Measurements from ENCODE around the gene WNT3A. TPM values are rescaled to one million over a fixed set of nuclear protein-coding genes. Genes with fewer than 3 reads are reported as not detected.
A peak's percentile ranks its signal among the peaks of the same experiment; 100 is the strongest.

Gene WNT3A
- total and polyA plus RNA-seq, 9 of the 15 experiments (the other 6 are each of a cell fraction or from before 2014, with no cell fraction given), result not detected

GRCh38 chr1:228082214-228082917, 75.6 kb downstream of the WNT3A start, which contains the start of gene ARF1 (continued):
- TF ChIP-seq ZNF23 (CRISPR knock-in tag; IDR thresholded peaks at IDR 0.05) (no peak), BHLHE40 (IDR thresholded peaks at IDR 0.05; ENCODE audit: low read length) (no peak), GABPB2 (CRISPR knock-in tag; conservative IDR thresholded peaks at IDR 0.05) (no peak), MTF1 (CRISPR knock-in tag; IDR thresholded peaks at IDR 0.05; ENCODE audit: borderline replicate concordance) (no peak), ZNF77 (CRISPR knock-in tag; IDR thresholded peaks at IDR 0.05) (peak; percentile 71; the same call in 1 of the 2 replicates), SRF (CRISPR knock-in tag; IDR thresholded peaks at IDR 0.05) (peak in 1 of 2 experiments; percentile 10; a peak in 1 of 4 replicates), THRAP3 (IDR thresholded peaks at IDR 0.05; ENCODE audit: borderline replicate concordance) (no peak), TFE3 (CRISPR knock-in tag; IDR thresholded peaks at IDR 0.05) (peak; percentile 3; the same call in 1 of the 2 replicates), NR2C2 (CRISPR knock-in tag; IDR thresholded peaks at IDR 0.05) (no peak), NR2C2 (tag; IDR thresholded peaks at IDR 0.05) (0 out of 2 replicates have a peak, but pooled peaks have one; percentile 46), ZNF76 (CRISPR knock-in tag; IDR thresholded peaks at IDR 0.05; ENCODE audit: borderline replicate concordance) (peak; percentile 42), KDM4B (IDR thresholded peaks at IDR 0.05; ENCODE audit: borderline replicate concordance in 2 of 2, low read depth in 1 of 2) (no peak), RFX1 (IDR thresholded peaks at IDR 0.05) (no peak), PTBP1 (IDR thresholded peaks at IDR 0.05; ENCODE audit: low read depth, low read length) (0 out of 2 replicates have a peak, but pooled peaks have one; percentile 76)
- TF ChIP-seq, protein P1, sequence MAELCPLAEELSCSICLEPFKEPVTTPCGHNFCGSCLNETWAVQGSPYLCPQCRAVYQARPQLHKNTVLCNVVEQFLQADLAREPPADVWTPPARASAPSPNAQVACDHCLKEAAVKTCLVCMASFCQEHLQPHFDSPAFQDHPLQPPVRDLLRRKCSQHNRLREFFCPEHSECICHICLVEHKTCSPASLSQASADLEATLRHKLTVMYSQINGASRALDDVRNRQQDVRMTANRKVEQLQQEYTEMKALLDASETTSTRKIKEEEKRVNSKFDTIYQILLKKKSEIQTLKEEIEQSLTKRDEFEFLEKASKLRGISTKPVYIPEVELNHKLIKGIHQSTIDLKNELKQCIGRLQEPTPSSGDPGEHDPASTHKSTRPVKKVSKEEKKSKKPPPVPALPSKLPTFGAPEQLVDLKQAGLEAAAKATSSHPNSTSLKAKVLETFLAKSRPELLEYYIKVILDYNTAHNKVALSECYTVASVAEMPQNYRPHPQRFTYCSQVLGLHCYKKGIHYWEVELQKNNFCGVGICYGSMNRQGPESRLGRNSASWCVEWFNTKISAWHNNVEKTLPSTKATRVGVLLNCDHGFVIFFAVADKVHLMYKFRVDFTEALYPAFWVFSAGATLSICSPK (IDR thresholded peaks at IDR 0.05; ENCODE audit: borderline replicate concordance), result no peak
- TF ChIP-seq, protein P2, sequence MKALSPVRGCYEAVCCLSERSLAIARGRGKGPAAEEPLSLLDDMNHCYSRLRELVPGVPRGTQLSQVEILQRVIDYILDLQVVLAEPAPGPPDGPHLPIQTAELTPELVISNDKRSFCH (CRISPR knock-in tag; IDR thresholded peaks at IDR 0.05), result no peak
- TF ChIP-seq, protein P2 (tag; IDR thresholded peaks at IDR 0.05), result peak; percentile 80
- TF ChIP-seq, protein P3, sequence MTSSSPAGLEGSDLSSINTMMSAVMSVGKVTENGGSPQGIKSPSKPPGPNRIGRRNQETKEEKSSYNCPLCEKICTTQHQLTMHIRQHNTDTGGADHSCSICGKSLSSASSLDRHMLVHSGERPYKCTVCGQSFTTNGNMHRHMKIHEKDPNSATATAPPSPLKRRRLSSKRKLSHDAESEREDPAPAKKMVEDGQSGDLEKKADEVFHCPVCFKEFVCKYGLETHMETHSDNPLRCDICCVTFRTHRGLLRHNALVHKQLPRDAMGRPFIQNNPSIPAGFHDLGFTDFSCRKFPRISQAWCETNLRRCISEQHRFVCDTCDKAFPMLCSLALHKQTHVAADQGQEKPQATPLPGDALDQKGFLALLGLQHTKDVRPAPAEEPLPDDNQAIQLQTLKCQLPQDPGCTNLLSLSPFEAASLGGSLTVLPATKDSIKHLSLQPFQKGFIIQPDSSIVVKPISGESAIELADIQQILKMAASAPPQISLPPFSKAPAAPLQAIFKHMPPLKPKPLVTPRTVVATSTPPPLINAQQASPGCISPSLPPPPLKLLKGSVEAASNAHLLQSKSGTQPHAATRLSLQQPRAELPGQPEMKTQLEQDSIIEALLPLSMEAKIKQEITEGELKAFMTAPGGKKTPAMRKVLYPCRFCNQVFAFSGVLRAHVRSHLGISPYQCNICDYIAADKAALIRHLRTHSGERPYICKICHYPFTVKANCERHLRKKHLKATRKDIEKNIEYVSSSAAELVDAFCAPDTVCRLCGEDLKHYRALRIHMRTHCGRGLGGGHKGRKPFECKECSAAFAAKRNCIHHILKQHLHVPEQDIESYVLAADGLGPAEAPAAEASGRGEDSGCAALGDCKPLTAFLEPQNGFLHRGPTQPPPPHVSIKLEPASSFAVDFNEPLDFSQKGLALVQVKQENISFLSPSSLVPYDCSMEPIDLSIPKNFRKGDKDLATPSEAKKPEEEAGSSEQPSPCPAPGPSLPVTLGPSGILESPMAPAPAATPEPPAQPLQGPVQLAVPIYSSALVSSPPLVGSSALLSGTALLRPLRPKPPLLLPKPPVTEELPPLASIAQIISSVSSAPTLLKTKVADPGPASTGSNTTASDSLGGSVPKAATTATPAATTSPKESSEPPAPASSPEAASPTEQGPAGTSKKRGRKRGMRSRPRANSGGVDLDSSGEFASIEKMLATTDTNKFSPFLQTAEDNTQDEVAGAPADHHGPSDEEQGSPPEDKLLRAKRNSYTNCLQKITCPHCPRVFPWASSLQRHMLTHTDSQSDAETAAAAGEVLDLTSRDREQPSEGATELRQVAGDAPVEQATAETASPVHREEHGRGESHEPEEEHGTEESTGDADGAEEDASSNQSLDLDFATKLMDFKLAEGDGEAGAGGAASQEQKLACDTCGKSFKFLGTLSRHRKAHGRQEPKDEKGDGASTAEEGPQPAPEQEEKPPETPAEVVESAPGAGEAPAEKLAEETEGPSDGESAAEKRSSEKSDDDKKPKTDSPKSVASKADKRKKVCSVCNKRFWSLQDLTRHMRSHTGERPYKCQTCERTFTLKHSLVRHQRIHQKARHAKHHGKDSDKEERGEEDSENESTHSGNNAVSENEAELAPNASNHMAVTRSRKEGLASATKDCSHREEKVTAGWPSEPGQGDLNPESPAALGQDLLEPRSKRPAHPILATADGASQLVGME (CRISPR knock-in tag; IDR thresholded peaks at IDR 0.05), result peak; percentile 94
